Fibroblast of the aortic adventitia (primary cell): ENCODE measurements around the gene NDE1. TPM values are rescaled to one million over a fixed set of nuclear protein-coding genes. Genes with fewer than 3 reads are reported as not detected.

ENCODE experiments used
- DNase-seq: peaks from one replicate; pipeline ENCODE4 v3.0.0-alpha.2; 2010; ENCODE audit warnings: low read depth
- H3K4me3 ChIP-seq: 2 replicates; pipeline ENCODE4 v1.5.1; 2011; ENCODE audit warnings: low read depth, mild to moderate bottlenecking, control low read depth, low read length, moderate library complexity
- CTCF ChIP-seq: IDR thresholded peaks from 2 replicates; pipeline ENCODE4 v1.5.1; 2011; ENCODE audit warnings: mild to moderate bottlenecking, low read length, control low read depth, inconsistent platforms; ENCODE audit not compliant: insufficient read depth
- total RNA-seq: library from RNA; depleted of rRNA; stranded (reverse); fragments of >200 nt; gene quantifications from 2 replicates; pipeline ENCODE4 v1.2.3, GENCODE V29; 2012; ENCODE audit warnings: low replicate concordance

NDE1 gene
- total RNA-seq, 1 donor, result 17.5 TPM

- no peak for TF ChIP-seq CTCF
- H3K4me3 ChIP-seq, result no peak overlapping the region
- DNase-seq, result no peak
Observed at GRCh38 chr16:15752717-15753488, 102.9 kb downstream of the NDE1 start.

DNA sequence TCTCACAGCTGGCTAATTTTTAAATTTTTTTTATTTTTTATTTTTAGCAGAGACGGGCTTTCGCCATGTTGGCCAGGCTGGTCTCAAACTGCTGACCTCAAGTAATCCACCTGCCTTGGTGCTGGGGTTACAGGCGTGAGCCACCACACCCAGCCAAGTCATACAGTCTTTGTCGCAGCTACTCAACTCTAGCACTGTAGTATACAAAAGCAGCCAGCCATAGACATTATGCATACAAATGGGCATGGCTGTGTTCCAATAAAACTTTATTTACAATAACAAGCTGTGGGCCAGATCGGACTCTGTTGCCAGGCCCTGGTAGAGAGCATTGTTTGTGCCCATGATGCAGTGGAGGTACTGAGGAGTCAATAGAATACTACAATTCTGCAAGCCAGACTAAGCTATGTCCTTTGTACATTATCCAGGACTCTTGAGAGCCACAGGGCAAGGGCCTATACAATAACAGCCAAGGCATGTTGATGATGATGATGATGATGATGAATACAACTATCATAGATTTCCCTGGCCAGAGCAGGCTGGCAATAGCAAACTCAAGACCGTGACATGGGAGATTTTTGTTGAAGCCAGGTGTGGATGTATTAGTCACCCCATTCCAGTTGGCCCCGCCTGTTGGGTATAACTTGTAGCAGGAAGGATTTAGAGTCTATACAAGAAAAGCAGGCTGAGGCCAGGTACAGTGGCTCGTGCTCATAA lies 104.9 kb downstream of the NDE1 start:
- no peak for TF ChIP-seq CTCF
- DNase-seq, result no peak
- H3K4me3 ChIP-seq, result no peak overlapping the region

DNA sequence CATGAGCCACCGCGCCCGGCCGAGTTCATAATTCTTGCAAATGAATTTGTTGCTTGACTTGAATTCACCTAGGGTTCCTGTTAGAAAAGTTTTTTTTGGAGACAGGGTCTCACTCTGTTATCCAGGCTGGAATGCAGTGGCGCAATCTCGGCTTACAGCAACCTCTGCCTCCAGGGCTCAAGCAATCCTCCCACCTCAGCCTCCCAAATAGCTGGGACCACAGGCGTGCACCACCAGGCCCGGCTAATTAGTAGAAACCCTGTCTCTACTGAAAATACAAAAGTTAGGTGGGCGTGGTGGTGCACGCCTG lies 107.0 kb downstream of the NDE1 start:
- no peak for TF ChIP-seq CTCF
- no peak for DNase-seq
- H3K4me3 ChIP-seq, result no peak overlapping the region

GRCh38 chr16:15757630-15758251 lies 107.7 kb downstream of the NDE1 start:
- TF ChIP-seq CTCF, result no peak
- DNase-seq, result no peak
- no peak overlapping the region for H3K4me3 ChIP-seq

GRCh38 chr16:15759070-15759469 lies 109.0 kb downstream of the NDE1 start:
- no peak for TF ChIP-seq CTCF

GRCh38 chr16:15760129-15760528 lies 110.1 kb downstream of the NDE1 start:
- H3K4me3 ChIP-seq, result no peak overlapping the region
- TF ChIP-seq CTCF, result no peak
- DNase-seq, result no peak

More at GRCh38 chr16:15759070-15759469, 109.0 kb downstream of the NDE1 start:
- no peak overlapping the region for H3K4me3 ChIP-seq
- no peak for DNase-seq
